ENCODE measurements around the gene CCDC60.
A peak's percentile ranks its signal among the peaks of the same experiment; 100 is the strongest.

CCDC60 gene

DNA sequence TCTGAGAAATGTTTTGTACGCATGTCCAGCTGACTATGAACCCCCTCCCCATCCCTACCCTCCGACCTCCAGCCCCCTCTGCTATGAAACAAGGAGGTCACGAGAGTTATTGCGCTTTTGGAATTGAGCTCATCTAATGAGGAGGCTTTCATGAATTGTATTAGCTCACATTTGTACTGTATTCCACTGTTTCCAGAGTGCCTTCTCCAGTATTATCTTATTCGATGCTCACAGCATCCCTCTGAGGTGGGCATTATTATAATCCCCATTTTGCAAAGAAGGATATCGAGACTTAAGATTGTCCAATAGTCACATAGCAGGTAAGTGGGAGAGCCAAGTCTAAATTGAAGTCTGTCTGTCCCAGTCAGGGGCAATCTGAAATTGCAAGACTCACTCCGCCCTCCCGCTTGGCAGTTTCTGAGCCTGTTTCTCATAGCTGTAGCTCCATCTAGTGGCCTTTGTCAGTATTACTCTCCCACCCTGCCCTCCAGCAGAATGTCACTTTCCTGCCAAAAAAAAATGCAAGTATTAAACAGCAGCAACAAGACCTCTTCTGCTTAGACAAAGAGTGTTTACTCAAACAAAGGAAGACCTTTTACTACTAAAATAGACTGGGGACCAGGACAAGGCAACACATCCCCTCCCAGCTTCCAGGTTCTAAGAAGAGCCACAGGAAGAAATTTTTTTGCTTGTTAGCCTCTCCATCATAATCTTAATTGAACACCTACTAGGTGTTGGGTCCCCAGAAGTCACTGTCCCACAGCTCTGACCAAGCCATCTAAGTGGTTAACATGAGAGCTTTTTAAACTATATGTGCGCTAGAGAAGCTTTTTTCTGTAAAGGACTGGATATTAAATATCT lies 210.5 kb downstream of the CCDC60 start:
- DNase-seq = peak; percentile 29

- DNase-seq = no peak
These were observed 211.8 kb downstream of the CCDC60 start for GRCh38 chr12:119546340-119546739.

GRCh38 chr12:119547001-119547400 lies 212.5 kb downstream of the CCDC60 start:
- no peak for DNase-seq

- DNase-seq = no peak
These were observed 222.3 kb downstream of the CCDC60 start for GRCh38 chr12:119556854-119557253.

DNA sequence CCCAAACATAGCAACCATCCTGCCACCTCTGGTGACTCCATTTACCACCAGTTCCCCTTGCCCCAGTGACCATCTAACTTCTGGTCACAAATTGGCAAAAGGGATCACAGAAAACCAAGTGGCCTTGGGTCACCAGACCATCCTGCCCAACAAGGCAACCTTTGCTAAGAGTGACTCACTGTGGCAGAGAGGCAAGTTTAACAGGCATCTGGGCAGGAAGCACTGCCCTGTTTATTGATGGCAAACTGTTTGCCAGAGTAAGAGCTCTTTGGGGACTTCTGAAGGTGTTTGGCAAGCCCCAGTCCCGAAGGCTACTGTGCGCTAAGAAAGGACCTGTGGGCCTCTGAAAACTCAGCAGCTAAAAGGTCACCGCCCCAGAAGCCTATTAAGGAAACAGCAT lies 230.9 kb downstream of the CCDC60 start:
- DNase-seq = no peak

DNA sequence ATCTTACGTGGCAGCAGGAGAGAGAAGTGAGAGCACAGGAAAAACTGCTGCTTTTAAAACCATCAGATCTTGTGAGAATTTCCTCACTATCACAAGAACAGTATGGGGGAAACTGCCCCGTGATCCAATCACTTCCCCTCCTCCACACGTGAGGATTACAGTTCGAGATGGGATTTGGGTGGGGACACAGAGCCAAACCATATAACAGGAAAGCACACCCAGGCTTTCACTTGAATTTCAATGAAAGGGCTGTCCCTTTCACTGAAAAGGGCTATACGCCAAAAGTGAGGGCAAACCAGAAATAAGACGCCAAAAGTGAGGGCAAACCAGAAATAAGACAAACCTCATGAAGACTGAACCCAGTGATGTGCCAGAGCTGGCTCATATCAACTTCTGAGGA lies 236.2 kb downstream of the CCDC60 start:
- DNase-seq = no peak

DNA sequence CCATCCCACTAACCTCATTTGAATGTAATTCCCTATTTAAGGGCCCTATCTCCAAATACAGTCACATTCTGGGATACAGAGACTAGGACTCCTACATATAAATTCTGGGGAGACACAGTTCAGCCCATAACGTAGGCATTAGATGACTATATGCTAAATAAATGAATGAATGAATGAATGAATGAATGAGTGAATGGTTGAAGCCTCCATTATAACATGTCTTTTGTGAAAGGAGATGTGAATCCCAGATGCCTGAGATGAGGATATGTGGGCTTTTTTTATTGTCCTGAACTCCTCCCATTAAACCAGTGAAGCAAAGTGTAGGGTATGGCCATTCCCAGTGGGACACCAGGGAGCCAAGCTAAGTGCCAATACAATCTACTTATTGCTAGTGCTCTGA lies 238.6 kb downstream of the CCDC60 start:
- no peak for DNase-seq

GRCh38 chr12:119574255-119574654 lies 239.7 kb downstream of the CCDC60 start:
- no peak for DNase-seq

DNA sequence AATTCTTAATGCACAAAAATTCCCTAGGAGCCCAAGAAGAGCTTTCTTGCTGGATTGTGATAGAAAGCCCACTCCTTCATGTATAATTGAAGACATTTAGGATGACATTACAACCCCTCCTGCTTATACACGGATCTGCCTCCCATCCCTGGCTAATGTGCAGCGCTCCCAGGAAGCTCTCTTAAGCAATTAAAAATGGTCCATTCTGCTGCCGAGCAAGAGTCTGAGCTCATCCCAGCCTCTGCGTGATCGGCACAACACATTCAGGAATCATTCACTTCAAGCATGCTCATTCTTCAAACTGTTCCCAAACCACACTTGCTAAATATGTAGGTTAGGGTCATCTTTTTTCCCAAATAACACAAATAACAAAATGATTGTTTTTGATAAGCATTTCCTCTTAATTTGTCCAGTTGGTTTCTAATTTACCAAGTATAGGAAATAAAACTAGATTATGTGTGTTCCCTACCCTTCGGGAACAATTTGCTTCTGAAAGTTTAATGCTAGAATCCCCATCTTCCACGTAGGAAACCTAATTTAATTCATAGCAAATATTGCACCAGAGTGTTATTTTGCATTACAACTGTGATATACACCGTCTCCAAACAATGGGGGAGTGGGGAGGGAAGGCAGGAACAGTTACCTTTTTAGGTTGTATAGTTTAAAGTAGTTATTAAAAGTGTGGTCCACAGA lies 241.7 kb downstream of the CCDC60 start:
- no peak for DNase-seq

GRCh38 chr12:119576915-119577314 lies 242.4 kb downstream of the CCDC60 start:
- no peak for DNase-seq

- DNase-seq = no peak
These were observed 243.6 kb downstream of the CCDC60 start for GRCh38 chr12:119578112-119578511.

DNA sequence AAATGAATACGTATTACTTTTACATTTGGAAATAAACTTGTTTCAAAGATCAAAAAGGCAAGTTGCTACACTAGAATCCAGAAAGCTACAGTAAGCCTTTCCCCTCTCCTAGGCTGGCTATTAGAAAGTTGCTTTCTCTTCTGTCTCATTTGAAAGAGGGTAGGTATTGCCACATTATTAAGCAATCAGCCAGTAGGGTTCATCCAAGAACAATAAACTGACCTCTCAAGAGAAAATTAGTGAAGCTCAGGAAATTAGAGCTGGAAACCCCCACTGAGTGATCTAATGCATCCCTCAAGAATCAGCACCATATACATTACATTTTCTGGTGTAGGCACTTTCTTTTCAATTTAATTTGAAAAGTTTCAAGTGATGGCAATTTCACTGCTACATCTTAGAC lies 254.6 kb downstream of the CCDC60 start:
- DNase-seq = no peak

GRCh38 chr12:119589634-119590033 lies 255.1 kb downstream of the CCDC60 start:
- no peak for DNase-seq
